ENCODE data around the gene FANCF. TPM values are rescaled to one million over a fixed set of nuclear protein-coding genes. Genes with fewer than 3 reads are reported as not detected.
"Not testable (repeated sequence)": the region's sequence is repeated elsewhere in the genome, so short reads cannot be mapped to it uniquely, and the experiment has no call there.

Gene FANCF
- total RNA-seq, 4 donors from 2014 or later = 0.73 to 2.9 (median 2.1) TPM

DNA sequence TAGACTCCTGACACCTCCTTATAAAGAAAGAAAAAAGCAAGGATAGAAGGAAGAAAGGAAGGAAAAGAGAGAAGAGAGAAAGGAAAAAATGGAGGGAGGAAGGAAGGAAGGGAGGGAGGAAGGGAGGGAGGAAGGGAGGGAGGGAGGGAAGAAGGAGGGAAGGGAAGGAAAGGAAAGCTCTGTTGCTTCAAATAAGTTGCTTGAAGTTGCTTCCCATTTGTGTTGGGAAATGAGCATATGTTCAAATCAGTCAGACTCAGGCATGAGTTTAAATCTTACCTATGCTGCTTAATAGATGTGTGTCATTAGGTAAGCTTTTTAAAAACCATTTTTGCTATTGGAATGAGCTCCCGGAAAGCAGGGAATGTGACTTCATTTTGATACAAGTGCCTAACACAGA is 34.2 kb upstream of the FANCF start:
- no peak overlapping the region for H3K4me3 ChIP-seq
- TF ChIP-seq, protein P1, sequence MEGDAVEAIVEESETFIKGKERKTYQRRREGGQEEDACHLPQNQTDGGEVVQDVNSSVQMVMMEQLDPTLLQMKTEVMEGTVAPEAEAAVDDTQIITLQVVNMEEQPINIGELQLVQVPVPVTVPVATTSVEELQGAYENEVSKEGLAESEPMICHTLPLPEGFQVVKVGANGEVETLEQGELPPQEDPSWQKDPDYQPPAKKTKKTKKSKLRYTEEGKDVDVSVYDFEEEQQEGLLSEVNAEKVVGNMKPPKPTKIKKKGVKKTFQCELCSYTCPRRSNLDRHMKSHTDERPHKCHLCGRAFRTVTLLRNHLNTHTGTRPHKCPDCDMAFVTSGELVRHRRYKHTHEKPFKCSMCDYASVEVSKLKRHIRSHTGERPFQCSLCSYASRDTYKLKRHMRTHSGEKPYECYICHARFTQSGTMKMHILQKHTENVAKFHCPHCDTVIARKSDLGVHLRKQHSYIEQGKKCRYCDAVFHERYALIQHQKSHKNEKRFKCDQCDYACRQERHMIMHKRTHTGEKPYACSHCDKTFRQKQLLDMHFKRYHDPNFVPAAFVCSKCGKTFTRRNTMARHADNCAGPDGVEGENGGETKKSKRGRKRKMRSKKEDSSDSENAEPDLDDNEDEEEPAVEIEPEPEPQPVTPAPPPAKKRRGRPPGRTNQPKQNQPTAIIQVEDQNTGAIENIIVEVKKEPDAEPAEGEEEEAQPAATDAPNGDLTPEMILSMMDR (IDR thresholded peaks at IDR 0.05 in 4 of 5, conservative IDR thresholded peaks at IDR 0.05 in 1 of 5) = no peak
- no peak for TF ChIP-seq POLR2A (IDR thresholded peaks at IDR 0.05)
- H3K9me3 ChIP-seq = no peaks in the 10 kb centered on the region
- no peak for ATAC-seq
- no peak for DNase-seq
- no peaks in the 10 kb centered on the region for H3K4me1 ChIP-seq
- intact Hi-C loops (cut with DNase I; ENCODE audit: low total_unique reads) (loop anchor here (10.0 kb wide), 1 partner anchor 165 kb away; the partner anchor contains the start of gene SVIP), in situ Hi-C loops (cut with MboI; ENCODE audit: low sequenced_read_pairs in 4 of 4) (loop anchor here in 1 of 4 donors (25.0 kb wide), 1 partner anchor 472 kb away; the partner anchor contains the start of gene ANO5)
- no peaks in the 10 kb centered on the region for H3K36me3 ChIP-seq
- no peak overlapping the region for H3K27ac ChIP-seq
- H3K27me3 ChIP-seq = no peaks in the 10 kb centered on the region

DNA sequence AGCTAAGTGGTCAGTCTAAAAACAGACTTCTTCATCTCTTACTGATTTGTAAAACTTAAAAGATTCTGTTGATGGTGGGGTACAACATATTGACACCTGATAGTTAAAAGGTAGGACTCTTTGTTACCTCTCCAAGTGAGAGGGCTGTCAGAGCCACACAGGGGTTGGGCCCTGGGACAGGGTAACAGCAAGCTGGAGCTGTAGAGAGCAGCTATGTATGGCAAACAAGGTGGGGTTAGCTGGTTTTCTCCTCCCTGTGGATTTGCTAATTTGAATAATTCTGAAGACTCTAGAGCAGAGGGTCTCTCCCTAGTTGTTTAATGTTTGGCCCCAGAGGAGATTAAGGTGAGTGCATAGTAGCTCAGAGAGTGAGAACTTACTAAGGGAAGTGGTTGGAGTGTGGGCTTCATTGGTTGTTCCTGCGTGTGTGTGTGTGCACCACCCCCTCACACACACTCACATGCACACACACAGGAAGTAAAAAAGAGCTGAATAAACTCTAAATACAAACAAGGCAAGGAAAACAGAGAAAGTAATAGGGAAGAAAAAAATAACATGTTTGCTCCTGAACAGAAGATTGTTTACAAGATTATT is 31.6 kb upstream of the FANCF start:
- ATAC-seq = no peak
- no peak overlapping the region for H3K27ac ChIP-seq
- H3K4me3 ChIP-seq = no peak overlapping the region
- H3K27me3 ChIP-seq = no peaks in the 10 kb centered on the region
- no peaks in the 10 kb centered on the region for H3K9me3 ChIP-seq
- in situ Hi-C loops (cut with MboI; ENCODE audit: low sequenced_read_pairs in 4 of 4) (loop anchor here in 1 of 4 donors (25.0 kb wide), 1 partner anchor 470 kb away; the partner anchor contains the start of gene ANO5), intact Hi-C loops (cut with DNase I; ENCODE audit: low total_unique reads) (no loop called here)
- TF ChIP-seq, protein P1 (IDR thresholded peaks at IDR 0.05 in 4 of 5, conservative IDR thresholded peaks at IDR 0.05 in 1 of 5) = no peak
- no peak for TF ChIP-seq POLR2A (IDR thresholded peaks at IDR 0.05)
- no peak for DNase-seq
- H3K4me1 ChIP-seq = no peaks in the 10 kb centered on the region
- no peaks in the 10 kb centered on the region for H3K36me3 ChIP-seq

DNA sequence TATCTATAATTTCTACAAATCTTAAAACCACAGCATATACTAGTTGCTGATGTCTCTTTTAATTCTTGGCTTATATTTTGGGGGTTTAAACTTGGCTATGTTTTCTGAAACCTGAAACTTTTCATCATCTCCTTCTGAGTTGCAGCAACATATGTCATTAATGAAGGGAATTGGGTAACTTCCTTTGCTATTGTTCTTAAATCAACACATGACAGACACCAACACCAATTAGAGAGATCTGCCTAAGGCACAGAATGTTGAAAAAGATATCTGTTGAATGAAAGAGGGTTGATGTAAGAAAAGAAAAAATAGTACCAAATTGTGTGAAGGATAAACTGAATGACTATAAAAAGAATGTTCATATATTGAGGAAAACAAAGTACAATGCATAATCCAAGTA is 30.5 kb upstream of the FANCF start:
- intact Hi-C loops (cut with DNase I; ENCODE audit: low total_unique reads) = no loop called here
- ATAC-seq = no peak
- Histone ChIP-seq H3K27me3 (no peaks in the 10 kb centered on the region), H3K36me3 (no peaks in the 10 kb centered on the region), H3K4me1 (no peaks in the 10 kb centered on the region), H3K27ac (no peak overlapping the region), H3K4me3 (no peak overlapping the region), H3K9me3 (no peaks in the 10 kb centered on the region)
- in situ Hi-C loops (cut with MboI; ENCODE audit: low sequenced_read_pairs in 4 of 4) = loop anchor here in 1 of 4 donors (25.0 kb wide), 1 partner anchor 469 kb away; the partner anchor contains the start of gene ANO5
- DNase-seq = no peak
- no peak for TF ChIP-seq POLR2A (IDR thresholded peaks at IDR 0.05)
- TF ChIP-seq, protein P1 (IDR thresholded peaks at IDR 0.05 in 4 of 5, conservative IDR thresholded peaks at IDR 0.05 in 1 of 5) = no peak

DNA sequence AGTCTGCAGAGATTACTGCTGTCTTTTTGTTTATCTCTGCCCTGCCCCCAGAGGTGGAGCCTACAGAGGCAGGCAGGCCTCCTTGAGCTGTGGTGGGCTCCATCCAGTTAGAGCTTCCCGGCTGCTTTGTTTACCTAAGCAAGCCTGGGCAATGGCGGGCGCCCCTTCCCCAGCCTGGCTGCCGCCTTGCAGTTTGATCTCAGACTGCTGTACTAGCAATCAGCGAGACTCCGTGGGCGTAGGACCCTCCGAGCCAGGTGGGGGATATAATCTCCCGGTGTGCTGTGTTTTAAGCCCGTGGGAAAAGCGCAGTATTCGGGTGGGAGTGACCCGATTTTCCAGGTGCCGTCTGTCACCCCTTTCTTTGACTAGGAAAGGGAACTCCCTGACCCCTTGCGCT is 26.7 kb upstream of the FANCF start:
- ATAC-seq; H3K27me3 ChIP-seq; H3K27ac ChIP-seq; H3K9me3 ChIP-seq; H3K4me3 ChIP-seq; H3K36me3 ChIP-seq; intact Hi-C loops (cut with DNase I; ENCODE audit: low total_unique reads); H3K4me1 ChIP-seq; DNase-seq: not testable (repeated sequence)
- in situ Hi-C loops (cut with MboI; ENCODE audit: low sequenced_read_pairs in 4 of 4) = loop anchor here in 1 of 4 donors (25.0 kb wide), 1 partner anchor 465 kb away; the partner anchor contains the start of gene ANO5

DNA sequence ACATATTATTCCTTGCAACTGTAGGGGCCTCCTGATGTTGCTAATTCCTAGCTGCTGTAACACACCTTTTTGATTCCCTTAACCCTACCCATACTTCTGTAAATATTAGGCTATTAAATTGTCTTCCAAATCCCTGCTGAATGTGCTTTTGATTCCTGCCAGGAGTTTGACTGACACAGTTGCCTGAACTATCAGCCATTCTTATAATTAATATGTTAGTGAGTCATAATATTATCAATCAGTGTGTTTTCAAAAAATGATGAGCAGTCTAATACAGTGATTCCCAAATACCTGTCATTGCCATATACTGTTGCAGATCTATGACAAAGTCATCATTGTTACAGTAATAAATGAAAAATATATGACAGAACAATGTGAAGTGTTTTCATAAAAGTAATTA is 15.9 kb upstream of the FANCF start:
- intact Hi-C loops (cut with DNase I; ENCODE audit: low total_unique reads) (no loop called here), in situ Hi-C loops (cut with MboI; ENCODE audit: low sequenced_read_pairs in 4 of 4) (no loop called here)
- Histone ChIP-seq H3K9me3 (no peaks in the 10 kb centered on the region), H3K36me3 (no peaks in the 10 kb centered on the region), H3K4me1 (no peaks in the 10 kb centered on the region), H3K27me3 (no peaks in the 10 kb centered on the region), H3K27ac (no peak overlapping the region), H3K4me3 (no peak overlapping the region)
- ATAC-seq (no peak), DNase-seq (no peak)
- TF ChIP-seq, protein P1 (IDR thresholded peaks at IDR 0.05 in 4 of 5, conservative IDR thresholded peaks at IDR 0.05 in 1 of 5) = no peak
- no peak for TF ChIP-seq POLR2A (IDR thresholded peaks at IDR 0.05)

Data from gastrocnemius medialis (tissue), 4 donors.